H1 (cell line): ENCODE results near the gene CCDC88A.

Source experiments
- CTCF ChIP-seq, 3 experiments: IDR thresholded peaks; 1 replicate in 2 of 3; 2 replicates in 1 of 3; pipeline versions ENCODE4 v1.5.1 to v1.6.1; 2011; ENCODE audit warnings: low read length in 3 of 3, mild to moderate bottlenecking in 3 of 3, inconsistent platforms in 2 of 3, low read depth in 1 of 3, moderate library complexity in 1 of 3; ENCODE audit not compliant: insufficient read depth in 1 of 3; ENCODE audit errors: control extremely low read depth in 1 of 3
- EZH2 ChIP-seq: fragments of 200-600 bp; sonication (generic); IDR thresholded peaks from 2 replicates; pipeline ENCODE4 v1.7.1; 2012; ENCODE audit warnings: low read depth, mild to moderate bottlenecking, moderate library complexity, low read length, inconsistent platforms; ENCODE audit not compliant: severe bottlenecking
- POLR2AphosphoS5 ChIP-seq: IDR thresholded peaks from 2 replicates; pipeline ENCODE4 v1.6.1; 2011; ENCODE audit warnings: low read depth, low read length
- SRF ChIP-seq: IDR thresholded peaks from 2 replicates; pipeline ENCODE4 v1.6.1; 2011; ENCODE audit warnings: mild to moderate bottlenecking, low read depth, low read length, moderate library complexity

GRCh38 chr2:55460562-55460961 lies 40.9 kb upstream of the CCDC88A start:
- TF ChIP-seq SRF: no peak
- no peak for TF ChIP-seq POLR2AphosphoS5
- TF ChIP-seq CTCF (IDR thresholded peaks at IDR 0.05; ENCODE audit: control extremely low read depth in 1 of 3, insufficient read depth in 1 of 3, low read depth in 1 of 3, low read length in 3 of 3): no peak
- TF ChIP-seq EZH2: no peak
